DLD1 (cell line): ENCODE data around the gene ASXL3.

ENCODE experiments used
- in situ Hi-C: cut with HindIII; loops from 2 replicates; pipeline ENCODE4 v1.10.0; 2017; ENCODE audit warnings: low sequenced_read_pairs

The ASXL3 gene

GRCh38 chr18:33712719-33713118 lies 134.7 kb downstream of the ASXL3 start:
- in situ Hi-C loops: no loop called here

GRCh38 chr18:33716061-33716683 lies 138.2 kb downstream of the ASXL3 start:
- in situ Hi-C loops: no loop called here

- in situ Hi-C loops: no loop called here
Observed at GRCh38 chr18:33717339-33717738, 139.3 kb downstream of the ASXL3 start.

GRCh38 chr18:33720133-33720532 lies 142.1 kb downstream of the ASXL3 start:
- in situ Hi-C loops: no loop called here

- in situ Hi-C loops: no loop called here
Observed at GRCh38 chr18:33729556-33729955, 151.5 kb downstream of the ASXL3 start.

- in situ Hi-C loops: no loop called here
Observed at GRCh38 chr18:33733376-33733775, 155.4 kb downstream of the ASXL3 start.

GRCh38 chr18:33735428-33735827 lies 157.4 kb downstream of the ASXL3 start:
- in situ Hi-C loops: no loop called here

GRCh38 chr18:33741760-33742159 lies 163.7 kb downstream of the ASXL3 start:
- in situ Hi-C loops: no loop called here

GRCh38 chr18:33744032-33744697 lies 166.1 kb downstream of the ASXL3 start:
- in situ Hi-C loops: no loop called here

GRCh38 chr18:33745151-33745795 lies 167.3 kb downstream of the ASXL3 start:
- in situ Hi-C loops: no loop called here

- in situ Hi-C loops: no loop called here
Observed at GRCh38 chr18:33745871-33746545, 168.0 kb downstream of the ASXL3 start.

- in situ Hi-C loops: no loop called here
Observed at GRCh38 chr18:33749834-33750233, 171.8 kb downstream of the ASXL3 start.

- in situ Hi-C loops: no loop called here
Observed at GRCh38 chr18:33750366-33750765, 172.3 kb downstream of the ASXL3 start.

GRCh38 chr18:33751613-33752221 lies 173.7 kb downstream of the ASXL3 start:
- in situ Hi-C loops: no loop called here

- in situ Hi-C loops: no loop called here
Observed at GRCh38 chr18:33755391-33755790, 177.4 kb downstream of the ASXL3 start.

GRCh38 chr18:33755931-33756560 lies 178.0 kb downstream of the ASXL3 start:
- in situ Hi-C loops: no loop called here

- in situ Hi-C loops: no loop called here
Observed at GRCh38 chr18:33757037-33757436, 179.0 kb downstream of the ASXL3 start.

- in situ Hi-C loops: no loop called here
Observed at GRCh38 chr18:33761363-33761762, 183.3 kb downstream of the ASXL3 start.

- in situ Hi-C loops: no loop called here
Observed at GRCh38 chr18:33781429-33781828, 203.4 kb downstream of the ASXL3 start.
